Panc1 (cell line): Measurements from ENCODE around the gene EIPR1. TPM values are rescaled to one million over a fixed set of nuclear protein-coding genes. Genes with fewer than 3 reads are reported as not detected.

ENCODE experiments used
- ATAC-seq: fragments of 200-7000 bp; cut with Tn5 transposase; 2 replicates; pipeline ENCODE4 v1.9.1; 2020; ENCODE audit warnings: mild to moderate bottlenecking, moderate library complexity
- BruUV-seq: library from RNA; stranded (reverse); fragments of 400-500 nt; replicated peaks from 2 replicates; lab custom pipeline; 2021; lab: Mats Ljungman, UMichigan
- CTCF ChIA-PET: fragments of 300-600 bp; sonication (Branson Sonifier 250); formaldehyde crosslinking; loops from one replicate; lab custom pipeline; 2022; ENCODE audit warnings: antibody characterized with exemption; lab: Charles Lee
- POLR2A ChIA-PET: fragments of 300-600 bp; sonication (Branson Sonifier 250); formaldehyde crosslinking; loops from one replicate; lab custom pipeline; 2022; ENCODE audit warnings: antibody characterized with exemption; lab: Charles Lee
- DNase-seq: peaks from one replicate; pipeline ENCODE4 v3.0.0-alpha.2; 2010; ENCODE audit warnings: low read depth, low spot score
- H3K27ac ChIP-seq: 2 replicates; pipeline ENCODE4 v1.5.1; 2011; ENCODE audit warnings: mild to moderate bottlenecking, low read length, inconsistent platforms
- H3K27me3 ChIP-seq: fragments of 200-500 bp; sonication (Bioruptor generic); 2 replicates; pipeline ENCODE4 v1.6.0; 2014; ENCODE audit warnings: low read length, inconsistent platforms; ENCODE audit not compliant: control insufficient read depth, insufficient read depth
- H3K36me3 ChIP-seq: fragments of 200-500 bp; sonication (Bioruptor generic); 2 replicates; pipeline ENCODE4 v1.5.1; 2014; ENCODE audit warnings: inconsistent platforms, mild to moderate bottlenecking, low read length, moderate library complexity; ENCODE audit not compliant: control insufficient read depth, insufficient read depth
- H3K4me1 ChIP-seq: 2 replicates; pipeline ENCODE4 v1.5.1; 2011; ENCODE audit warnings: inconsistent platforms, mild to moderate bottlenecking, low read length, moderate library complexity; ENCODE audit not compliant: control insufficient read depth, insufficient read depth
- H3K4me3 ChIP-seq, 2 experiments: 2 replicates each; pipeline ENCODE4 v1.5.1; 2011 to 2012; ENCODE audit warnings: low read depth in 2 of 2, low read length in 2 of 2, mild to moderate bottlenecking in 2 of 2, inconsistent platforms in 1 of 2, moderate library complexity in 1 of 2
- H3K9me3 ChIP-seq: fragments of 200-500 bp; sonication (Bioruptor generic); 2 replicates; pipeline ENCODE4 v1.5.1; 2014; ENCODE audit warnings: low read depth, mild to moderate bottlenecking, inconsistent platforms, low read length, moderate library complexity; ENCODE audit not compliant: control insufficient read depth, insufficient read depth
- CTCF ChIP-seq: fragments of 450-650 bp; IDR thresholded peaks from 2 replicates; pipeline ENCODE4 v1.5.1; 2017; ENCODE audit warnings: mild to moderate bottlenecking
- POLR2AphosphoS5 ChIP-seq: IDR thresholded peaks from 2 replicates; pipeline ENCODE4 v1.6.1; 2012; ENCODE audit warnings: mild to moderate bottlenecking, low read depth, low read length, moderate library complexity
- SIN3A ChIP-seq: IDR thresholded peaks from 2 replicates; pipeline ENCODE4 v1.6.1; 2012; ENCODE audit warnings: low read depth, mild to moderate bottlenecking, low read length, moderate library complexity, borderline replicate concordance; ENCODE audit not compliant: insufficient read depth
- TCF7L2 ChIP-seq: IDR thresholded peaks from 2 replicates; pipeline ENCODE4 v1.6.1; 2011; ENCODE audit warnings: mild to moderate bottlenecking, low read depth, low read length, inconsistent platforms
- in situ Hi-C: cut with HindIII; loops from 2 replicates; pipeline ENCODE4 v1.10.0; 2016; ENCODE audit warnings: low sequenced_read_pairs, low pct_unique_long_range_greater_than_20kb
- intact Hi-C: fragments of 100-400 bp; cut with micrococcal nuclease; formaldehyde crosslinking; loops from one replicate; pipeline ENCODE4 v1.10.0; 2022; ENCODE audit not compliant: unreplicated experiment
- total RNA-seq: library from RNA; stranded (reverse); gene quantifications from one replicate; pipeline ENCODE4 v1.2.1, GENCODE V29; 2021; ENCODE audit not compliant: unreplicated experiment
- TF ChIP-seq, protein P1 (sequence below), 2 experiments: IDR thresholded peaks; 2 replicates each; pipeline ENCODE4 v1.6.1; 2011 to 2012; ENCODE audit warnings: low read depth in 2 of 2, control low read depth in 1 of 2, low read length in 1 of 2, mild to moderate bottlenecking in 1 of 2, moderate library complexity in 1 of 2; ENCODE audit not compliant: insufficient read depth in 1 of 2

EIPR1 gene
- total RNA-seq, 1 experiment from 2014 or later = 26.7 TPM

- no TSS peak for BruUV-seq
- DNase-seq (no peak), ATAC-seq (no peak)
- intact Hi-C loops = no loop called here
- CTCF ChIA-PET = no interaction called here
- Histone ChIP-seq H3K4me3 (no peak overlapping the region), H3K27ac (no peak overlapping the region), H3K27me3 (no peaks in the 10 kb centered on the region), H3K4me1 (no peaks in the 10 kb centered on the region), H3K36me3 (no peaks in the 10 kb centered on the region), H3K9me3 (no peaks in the 10 kb centered on the region)
- in situ Hi-C loops = no loop called here
- TF ChIP-seq SIN3A = no peak
- TF ChIP-seq TCF7L2 = no peak
- TF ChIP-seq, protein P1, sequence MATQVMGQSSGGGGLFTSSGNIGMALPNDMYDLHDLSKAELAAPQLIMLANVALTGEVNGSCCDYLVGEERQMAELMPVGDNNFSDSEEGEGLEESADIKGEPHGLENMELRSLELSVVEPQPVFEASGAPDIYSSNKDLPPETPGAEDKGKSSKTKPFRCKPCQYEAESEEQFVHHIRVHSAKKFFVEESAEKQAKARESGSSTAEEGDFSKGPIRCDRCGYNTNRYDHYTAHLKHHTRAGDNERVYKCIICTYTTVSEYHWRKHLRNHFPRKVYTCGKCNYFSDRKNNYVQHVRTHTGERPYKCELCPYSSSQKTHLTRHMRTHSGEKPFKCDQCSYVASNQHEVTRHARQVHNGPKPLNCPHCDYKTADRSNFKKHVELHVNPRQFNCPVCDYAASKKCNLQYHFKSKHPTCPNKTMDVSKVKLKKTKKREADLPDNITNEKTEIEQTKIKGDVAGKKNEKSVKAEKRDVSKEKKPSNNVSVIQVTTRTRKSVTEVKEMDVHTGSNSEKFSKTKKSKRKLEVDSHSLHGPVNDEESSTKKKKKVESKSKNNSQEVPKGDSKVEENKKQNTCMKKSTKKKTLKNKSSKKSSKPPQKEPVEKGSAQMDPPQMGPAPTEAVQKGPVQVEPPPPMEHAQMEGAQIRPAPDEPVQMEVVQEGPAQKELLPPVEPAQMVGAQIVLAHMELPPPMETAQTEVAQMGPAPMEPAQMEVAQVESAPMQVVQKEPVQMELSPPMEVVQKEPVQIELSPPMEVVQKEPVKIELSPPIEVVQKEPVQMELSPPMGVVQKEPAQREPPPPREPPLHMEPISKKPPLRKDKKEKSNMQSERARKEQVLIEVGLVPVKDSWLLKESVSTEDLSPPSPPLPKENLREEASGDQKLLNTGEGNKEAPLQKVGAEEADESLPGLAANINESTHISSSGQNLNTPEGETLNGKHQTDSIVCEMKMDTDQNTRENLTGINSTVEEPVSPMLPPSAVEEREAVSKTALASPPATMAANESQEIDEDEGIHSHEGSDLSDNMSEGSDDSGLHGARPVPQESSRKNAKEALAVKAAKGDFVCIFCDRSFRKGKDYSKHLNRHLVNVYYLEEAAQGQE (IDR thresholded peaks at IDR 0.05; ENCODE audit: insufficient read depth in 1 of 2, low read depth in 2 of 2, low read length in 1 of 2) = no peak
- TF ChIP-seq CTCF = no peak
- no peak for TF ChIP-seq POLR2AphosphoS5
- POLR2A ChIA-PET = no interaction called here
These were observed 228.0 kb downstream of the EIPR1 start for GRCh38 chr2:3149441-3150217.

DNA sequence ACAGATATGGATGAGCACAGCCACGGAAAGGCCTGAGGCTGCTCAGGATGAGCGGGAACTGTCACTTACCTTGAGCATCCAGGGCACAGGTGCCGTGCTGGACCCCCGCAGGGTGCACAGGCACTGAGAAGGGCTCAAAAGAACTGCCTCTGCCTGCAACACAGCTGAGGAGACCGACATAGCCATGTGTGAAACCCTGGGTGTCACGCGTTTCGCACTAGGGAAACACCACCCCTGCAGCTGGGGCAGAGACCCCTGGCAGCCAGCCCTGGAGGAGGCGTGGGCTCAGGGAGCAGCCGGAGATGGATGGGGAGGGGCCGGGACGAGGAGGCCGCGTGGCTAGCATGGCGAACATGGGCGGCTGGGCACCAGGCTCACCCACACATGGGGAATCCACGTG, 228.9 kb downstream of the EIPR1 start:
- Histone ChIP-seq H3K27ac (no peak overlapping the region), H3K9me3 (no peaks in the 10 kb centered on the region), H3K27me3 (no peaks in the 10 kb centered on the region), H3K4me1 (no peaks in the 10 kb centered on the region), H3K36me3 (no peaks in the 10 kb centered on the region), H3K4me3 (no peak overlapping the region)
- TF ChIP-seq POLR2AphosphoS5 (no peak), TCF7L2 (no peak), CTCF (no peak), SIN3A (no peak)
- TF ChIP-seq, protein P1 (IDR thresholded peaks at IDR 0.05; ENCODE audit: insufficient read depth in 1 of 2, low read depth in 2 of 2, low read length in 1 of 2) = no peak
- CTCF ChIA-PET = no interaction called here
- in situ Hi-C loops (no loop called here), intact Hi-C loops (no loop called here)
- ATAC-seq (no peak), DNase-seq (no peak)
- POLR2A ChIA-PET = no interaction called here
- BruUV-seq = no TSS peak
